ENCODE measurements around the gene ZGPAT. TPM values are rescaled to one million over a fixed set of nuclear protein-coding genes. Genes with fewer than 3 reads are reported as not detected.

The ZGPAT gene
- total RNA-seq, 1 experiment from 2014 or later, result 28.3 TPM

DNA sequence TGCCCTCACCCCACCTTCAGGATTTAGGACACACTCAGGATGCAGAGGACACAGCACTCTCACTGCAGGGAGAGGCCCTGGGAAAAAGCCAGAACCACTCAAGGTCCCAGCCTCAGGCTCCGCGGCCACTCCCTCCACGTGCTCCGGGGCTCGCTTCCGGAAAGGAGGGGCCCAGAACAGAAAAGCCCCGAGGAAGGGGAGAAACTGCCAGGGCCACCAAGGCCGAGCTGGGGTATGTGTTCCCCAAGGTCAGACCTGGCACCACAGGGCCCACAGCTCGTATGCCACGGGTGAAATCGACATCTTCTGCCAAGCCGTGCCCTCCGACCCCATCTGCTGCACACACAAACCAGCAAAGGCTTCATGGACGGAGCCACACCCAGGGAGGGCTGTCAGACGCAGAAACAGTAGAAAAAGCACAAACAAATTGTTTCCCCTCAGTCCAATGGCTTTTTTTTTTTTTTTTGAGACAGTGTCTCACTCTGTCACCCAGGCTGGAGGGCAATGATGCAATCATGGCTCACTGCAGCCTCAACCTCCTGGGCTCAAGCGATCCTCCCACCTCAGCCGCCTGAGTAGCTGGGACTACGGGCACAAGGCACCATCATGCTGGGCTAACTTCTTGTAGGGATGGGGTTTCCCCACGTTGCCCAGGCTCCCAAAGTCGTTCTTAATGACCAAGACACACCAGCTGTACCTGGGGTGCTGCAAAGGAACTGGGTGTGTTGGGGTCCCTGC lies 65.1 kb downstream of the ZGPAT start:
- no peaks in the 10 kb centered on the region for H3K27me3 ChIP-seq (replicated peaks; ENCODE audit: insufficient read depth, low read depth, low read length, poor library complexity)
- TF ChIP-seq CTCF (conservative IDR thresholded peaks at IDR 0.05; ENCODE audit: low read depth, low read length) (no peak), EZH2 (IDR thresholded peaks at IDR 0.05; ENCODE audit: borderline replicate concordance, low read depth, low read length, poor library complexity, severe bottlenecking) (no peak)
- H3K36me3 ChIP-seq (ENCODE audit: insufficient read depth, low read length, poor library complexity, severe bottlenecking), result no peaks in the 10 kb centered on the region
- CTCF ChIA-PET, result interaction anchor here (0.7 kb wide), 1 partner anchor 82 kb away, joined by 8 read pairs; no protein-coding TSS in a partner anchor
- no peak overlapping the region for H3K27ac ChIP-seq (ENCODE audit: low read depth, low read length, poor library complexity, severe bottlenecking)
- no peak overlapping the region for H3K4me3 ChIP-seq (ENCODE audit: low read depth, low read length, poor library complexity, severe bottlenecking)
- POLR2A ChIA-PET (ENCODE audit: low non-redundant PET), result no interaction called here
- intact Hi-C loops (cut with micrococcal nuclease; ENCODE audit: unreplicated experiment), result loop anchor here (10.0 kb wide), 1 partner anchor 202 kb away; the partner anchor contains the start of gene SAMD10
- no TSS peak for BruUV-seq (replicated peaks)
- H3K4me1 ChIP-seq (ENCODE audit: insufficient read depth, low read length, poor library complexity, severe bottlenecking), result no peaks in the 10 kb centered on the region
- H3K9me3 ChIP-seq (ENCODE audit: low read depth, low read length, poor library complexity, severe bottlenecking), result no peaks in the 10 kb centered on the region
- no peak for DNase-seq (ENCODE audit: low spot score)

GRCh38 chr20:63773571-63774241 lies 65.9 kb downstream of the ZGPAT start:
- CTCF ChIA-PET, result no interaction called here
- TF ChIP-seq CTCF (conservative IDR thresholded peaks at IDR 0.05; ENCODE audit: low read depth, low read length), result no peak
- TF ChIP-seq EZH2 (IDR thresholded peaks at IDR 0.05; ENCODE audit: borderline replicate concordance, low read depth, low read length, poor library complexity, severe bottlenecking), result no peak
- H3K36me3 ChIP-seq (ENCODE audit: insufficient read depth, low read length, poor library complexity, severe bottlenecking), result no peaks in the 10 kb centered on the region
- H3K9me3 ChIP-seq (ENCODE audit: low read depth, low read length, poor library complexity, severe bottlenecking), result no peaks in the 10 kb centered on the region
- H3K4me1 ChIP-seq (ENCODE audit: insufficient read depth, low read length, poor library complexity, severe bottlenecking), result no peaks in the 10 kb centered on the region
- intact Hi-C loops (cut with micrococcal nuclease; ENCODE audit: unreplicated experiment), result loop anchor here (10.0 kb wide), 1 partner anchor 201 kb away; the partner anchor contains the start of gene SAMD10
- no peak for DNase-seq (ENCODE audit: low spot score)
- H3K4me3 ChIP-seq (ENCODE audit: low read depth, low read length, poor library complexity, severe bottlenecking), result no peak overlapping the region
- no TSS peak for BruUV-seq (replicated peaks)
- POLR2A ChIA-PET (ENCODE audit: low non-redundant PET), result no interaction called here
- H3K27me3 ChIP-seq (replicated peaks; ENCODE audit: insufficient read depth, low read depth, low read length, poor library complexity), result no peaks in the 10 kb centered on the region
- no peak overlapping the region for H3K27ac ChIP-seq (ENCODE audit: low read depth, low read length, poor library complexity, severe bottlenecking)

- POLR2A ChIA-PET (ENCODE audit: low non-redundant PET), result no interaction called here
- DNase-seq (ENCODE audit: low spot score), result no peak
- H3K36me3 ChIP-seq (ENCODE audit: insufficient read depth, low read length, poor library complexity, severe bottlenecking), result no peaks in the 10 kb centered on the region
- H3K4me3 ChIP-seq (ENCODE audit: low read depth, low read length, poor library complexity, severe bottlenecking), result no peak overlapping the region
- no peaks in the 10 kb centered on the region for H3K9me3 ChIP-seq (ENCODE audit: low read depth, low read length, poor library complexity, severe bottlenecking)
- H3K27me3 ChIP-seq (replicated peaks; ENCODE audit: insufficient read depth, low read depth, low read length, poor library complexity), result no peaks in the 10 kb centered on the region
- CTCF ChIA-PET, result interaction anchor here (0.6 kb wide), 1 partner anchor 286 kb away, joined by 4 read pairs; no protein-coding TSS in a partner anchor
- H3K27ac ChIP-seq (ENCODE audit: low read depth, low read length, poor library complexity, severe bottlenecking), result no peak overlapping the region
- no peaks in the 10 kb centered on the region for H3K4me1 ChIP-seq (ENCODE audit: insufficient read depth, low read length, poor library complexity, severe bottlenecking)
- no TSS peak for BruUV-seq (replicated peaks)
- intact Hi-C loops (cut with micrococcal nuclease; ENCODE audit: unreplicated experiment), result loop anchor here (10.0 kb wide), 1 partner anchor 200 kb away; the partner anchor contains the start of gene SAMD10
- TF ChIP-seq EZH2 (IDR thresholded peaks at IDR 0.05; ENCODE audit: borderline replicate concordance, low read depth, low read length, poor library complexity, severe bottlenecking) (no peak), CTCF (conservative IDR thresholded peaks at IDR 0.05; ENCODE audit: low read depth, low read length) (no peak)
These were observed 66.5 kb downstream of the ZGPAT start for GRCh38 chr20:63774306-63774705.
